LoVo (cell line): ENCODE results near the gene TBC1D17.

Experiments used
- DNase-seq: peaks from one replicate; pipeline ENCODE4 v3.0.0-alpha.2; 2016; ENCODE audit warnings: low spot score

The TBC1D17 gene

DNA sequence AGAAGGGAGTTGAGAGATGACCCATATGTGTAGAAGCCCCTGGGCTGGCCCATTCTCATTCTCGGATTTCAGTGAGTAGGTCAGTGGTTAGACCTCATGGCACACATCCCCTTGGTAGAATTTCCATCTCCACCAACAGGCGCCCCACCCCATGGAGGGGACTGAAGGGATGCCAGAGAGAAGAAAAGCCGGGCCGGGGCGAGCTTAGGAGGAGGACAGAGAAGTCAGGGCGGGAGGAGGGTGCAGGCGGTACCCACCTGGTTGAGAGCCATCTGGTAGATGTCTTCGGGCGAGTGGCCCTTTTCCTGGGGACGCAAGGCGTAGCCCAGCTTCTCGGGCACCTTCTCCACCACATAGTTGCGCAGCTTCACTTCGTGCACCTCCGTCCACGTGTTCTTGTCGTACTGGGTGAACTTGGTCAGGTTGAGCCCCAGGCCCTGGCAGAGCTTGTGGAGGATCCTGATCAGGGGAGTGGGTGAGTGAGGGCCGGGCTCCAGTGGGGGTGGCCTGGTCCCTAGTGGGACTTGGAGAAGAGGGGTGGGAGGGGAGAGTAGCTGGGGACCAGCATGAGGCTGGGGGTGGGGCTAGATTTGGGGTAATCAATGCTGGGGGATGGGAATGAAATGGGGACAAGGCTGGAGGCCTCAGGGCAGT is 16.6 kb downstream of the TBC1D17 start:
- DNase-seq, result no peak

DNA sequence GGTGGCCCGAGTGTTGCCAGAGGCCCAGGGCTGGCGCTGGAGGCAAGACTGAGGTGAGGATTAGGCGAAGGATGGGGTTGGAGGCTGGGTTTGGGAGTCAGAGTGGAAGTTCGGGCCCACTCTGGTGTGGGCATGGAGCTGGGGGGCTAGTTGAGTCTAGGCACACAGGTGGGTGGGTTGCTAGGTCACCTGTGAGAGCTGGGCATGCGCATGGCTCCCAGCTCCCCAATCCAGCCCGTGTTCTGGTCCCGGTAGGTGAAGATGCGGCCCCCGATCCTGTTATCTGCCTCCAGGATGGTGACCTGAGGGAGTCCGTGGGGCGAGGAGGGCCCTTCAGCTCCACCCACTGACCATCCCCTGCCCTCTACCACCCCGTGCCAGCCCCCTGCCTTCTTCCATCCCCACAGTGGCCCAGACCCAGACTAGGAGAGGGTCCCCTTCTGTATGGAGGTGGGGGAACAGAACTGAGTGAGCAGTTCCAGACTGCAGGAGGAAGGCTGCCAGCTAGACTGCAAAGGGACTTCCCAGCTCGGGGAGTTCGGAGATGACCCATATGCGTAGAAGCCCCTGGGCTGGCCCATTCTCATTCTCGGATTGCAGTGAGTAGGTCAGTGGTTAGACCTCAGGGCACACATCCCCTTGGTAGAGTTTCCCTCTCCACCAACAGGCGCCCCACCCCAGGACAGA is 17.5 kb downstream of the TBC1D17 start:
- no peak for DNase-seq

- DNase-seq, result no peak
These were observed 18.2 kb downstream of the TBC1D17 start for GRCh38 chr19:49895566-49896297.

GRCh38 chr19:49896863-49897621 is 19.5 kb downstream of the TBC1D17 start, which contains the start of gene IL4I1:
TSS of gene IL4I1 (minus strand) at chr19:49896887. CDS start at chr19:49896160, 727 bp downstream.
- DNase-seq, result no peak

GRCh38 chr19:49904136-49904535 is 26.6 kb downstream of the TBC1D17 start:
- no peak for DNase-seq

GRCh38 chr19:49906879-49907564 is 29.5 kb downstream of the TBC1D17 start:
- DNase-seq, result no peak

DNA sequence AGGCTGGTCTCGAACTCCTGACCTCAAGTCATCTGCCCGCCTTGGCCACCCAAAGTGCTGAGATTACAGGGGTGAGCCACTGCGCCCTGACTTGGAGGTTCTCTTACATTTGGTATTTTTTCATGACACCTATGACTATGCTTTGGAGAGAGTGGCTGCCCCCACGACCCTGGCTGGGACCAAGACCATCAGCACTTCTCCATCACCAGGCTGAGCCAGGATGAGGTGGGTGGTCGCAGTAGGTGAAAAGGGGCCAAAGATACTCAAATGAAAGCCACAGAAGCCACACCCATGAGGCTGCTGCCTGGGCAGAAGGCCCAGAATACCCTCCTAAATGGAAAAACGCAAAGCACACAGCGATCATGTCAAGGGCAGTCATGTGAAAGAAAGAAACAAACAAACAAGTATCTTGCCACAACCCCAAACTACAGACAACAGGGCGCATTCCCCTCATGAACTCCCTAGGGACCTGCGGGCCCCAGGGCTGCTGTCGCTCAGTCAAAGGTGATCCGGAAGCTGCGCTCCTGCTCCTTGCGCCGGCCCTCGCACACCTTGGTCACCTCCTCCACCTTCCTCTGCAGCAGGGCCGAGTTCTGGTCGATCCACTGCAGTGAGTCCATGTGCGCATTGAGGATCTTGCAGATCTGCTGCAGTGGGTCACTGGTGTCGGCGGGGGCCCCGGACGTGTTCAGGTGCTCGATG is 30.4 kb downstream of the TBC1D17 start:
- no peak for DNase-seq

GRCh38 chr19:49908480-49909420 is 31.2 kb downstream of the TBC1D17 start:
- no peak for DNase-seq

- no peak for DNase-seq
These were observed 32.7 kb downstream of the TBC1D17 start for GRCh38 chr19:49910179-49910578.

DNA sequence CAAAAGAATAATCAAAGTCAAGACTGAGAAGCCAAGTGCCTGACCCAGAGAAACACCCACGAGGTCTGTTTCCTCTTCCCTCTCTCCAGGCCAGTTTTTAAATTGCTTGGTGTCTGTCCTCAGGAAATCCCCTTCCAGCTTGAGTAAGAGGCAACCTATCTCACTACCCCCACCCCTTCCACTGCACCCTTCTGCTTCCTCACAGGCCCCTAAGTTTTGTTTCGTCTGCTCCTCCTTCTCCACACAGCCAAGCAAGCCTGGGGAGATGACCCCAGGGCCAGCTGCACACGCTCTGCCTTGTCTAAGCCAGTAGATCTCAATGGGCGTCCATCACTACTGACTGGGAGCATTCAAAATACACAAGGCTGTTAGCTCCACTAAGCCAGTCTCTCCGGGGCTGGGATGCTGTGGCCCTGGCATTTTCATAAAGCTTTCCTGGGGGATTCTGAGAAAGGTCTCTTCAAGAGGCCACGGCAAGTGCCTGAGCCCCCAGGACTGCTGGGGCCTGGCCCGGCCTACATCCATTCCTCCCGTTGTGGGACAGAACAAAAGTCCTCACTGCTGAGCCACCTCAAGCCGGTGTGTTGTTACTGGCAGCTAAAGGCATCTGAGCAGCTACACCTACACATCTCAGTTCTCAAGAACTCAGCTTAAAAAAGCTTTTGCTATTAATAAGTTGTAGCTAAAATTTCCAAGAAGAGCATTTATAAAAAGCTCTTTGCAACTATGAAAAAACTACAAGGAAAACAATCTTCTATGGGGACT is 34.1 kb downstream of the TBC1D17 start:
- no peak for DNase-seq

GRCh38 chr19:49912965-49913685 is 35.6 kb downstream of the TBC1D17 start:
- no peak for DNase-seq

- DNase-seq, result no peak
These were observed 36.2 kb downstream of the TBC1D17 start for GRCh38 chr19:49913720-49914119.

- no peak for DNase-seq
These were observed 37.8 kb downstream of the TBC1D17 start for GRCh38 chr19:49915271-49915670.

DNA sequence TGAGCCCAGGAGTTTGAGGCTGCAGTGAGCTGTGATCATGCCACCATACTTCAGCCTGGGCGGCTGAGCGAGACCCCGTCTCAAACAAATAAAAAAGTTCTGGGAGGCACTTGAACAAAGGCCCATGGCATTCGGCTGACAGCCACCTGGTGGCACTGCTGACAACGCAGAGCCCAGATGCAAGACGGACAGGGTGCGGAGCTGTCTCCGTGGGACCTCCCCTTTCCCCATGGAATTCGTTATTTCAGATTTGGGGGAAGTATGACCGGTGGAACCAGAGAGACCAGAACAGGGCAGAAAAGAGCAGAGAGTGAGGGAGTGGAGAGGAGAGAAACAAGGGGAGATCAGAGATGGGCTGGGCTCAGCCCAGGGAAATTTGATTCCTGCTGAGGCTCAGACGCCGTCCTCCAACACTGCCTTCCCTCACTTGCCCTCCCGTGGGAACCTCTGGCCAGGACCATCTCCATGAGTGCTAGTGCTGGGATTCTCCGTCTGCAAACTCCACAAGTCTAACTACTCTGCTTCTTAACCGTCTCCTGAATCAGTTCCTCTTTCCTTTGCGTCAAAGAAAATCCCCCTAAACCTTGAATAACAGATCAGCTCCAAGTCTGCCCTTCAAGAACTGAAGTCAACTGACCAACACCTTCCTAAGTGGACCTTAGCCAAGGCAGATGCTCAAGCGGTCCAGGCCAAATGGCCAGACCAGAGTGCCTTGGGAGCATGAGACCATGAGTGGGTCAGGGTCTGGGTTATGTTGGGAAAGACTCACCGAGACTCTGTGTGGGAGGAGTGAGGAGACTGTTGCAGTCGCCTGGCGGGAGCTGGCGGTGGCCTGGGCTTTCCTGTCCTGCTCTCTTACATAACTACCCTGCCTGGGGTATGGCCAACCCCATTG is 39.6 kb downstream of the TBC1D17 start:
- no peak for DNase-seq

GRCh38 chr19:49918089-49918488 is 40.6 kb downstream of the TBC1D17 start:
- DNase-seq, result no peak

GRCh38 chr19:49920624-49921363 is 43.3 kb downstream of the TBC1D17 start:
- no peak for DNase-seq
